Choroid plexus epithelial cell (primary cell): Measurements from ENCODE around the gene MAB21L4.
A peak's percentile ranks its signal among the peaks of the same experiment; 100 is the strongest.

ENCODE experiments used
- DNase-seq: peaks from one replicate; pipeline ENCODE4 v3.0.0-alpha.2; 2010; ENCODE audit warnings: low read depth
- H3K4me3 ChIP-seq: 2 replicates; pipeline ENCODE4 v1.5.1; 2011; ENCODE audit warnings: low read depth, mild to moderate bottlenecking, control low read depth, low read length, moderate library complexity
- CTCF ChIP-seq: conservative IDR thresholded peaks from 2 replicates; pipeline ENCODE4 v1.5.1; 2011; ENCODE audit warnings: low read depth, mild to moderate bottlenecking, control low read depth, inconsistent platforms, low read length, moderate library complexity

MAB21L4 gene

GRCh38 chr2:240913810-240914644, 18.1 kb upstream of the MAB21L4 start:
- DNase-seq, result peak; percentile 67
- TF ChIP-seq CTCF, result peak; percentile 90
- no peak overlapping the region for H3K4me3 ChIP-seq

DNA sequence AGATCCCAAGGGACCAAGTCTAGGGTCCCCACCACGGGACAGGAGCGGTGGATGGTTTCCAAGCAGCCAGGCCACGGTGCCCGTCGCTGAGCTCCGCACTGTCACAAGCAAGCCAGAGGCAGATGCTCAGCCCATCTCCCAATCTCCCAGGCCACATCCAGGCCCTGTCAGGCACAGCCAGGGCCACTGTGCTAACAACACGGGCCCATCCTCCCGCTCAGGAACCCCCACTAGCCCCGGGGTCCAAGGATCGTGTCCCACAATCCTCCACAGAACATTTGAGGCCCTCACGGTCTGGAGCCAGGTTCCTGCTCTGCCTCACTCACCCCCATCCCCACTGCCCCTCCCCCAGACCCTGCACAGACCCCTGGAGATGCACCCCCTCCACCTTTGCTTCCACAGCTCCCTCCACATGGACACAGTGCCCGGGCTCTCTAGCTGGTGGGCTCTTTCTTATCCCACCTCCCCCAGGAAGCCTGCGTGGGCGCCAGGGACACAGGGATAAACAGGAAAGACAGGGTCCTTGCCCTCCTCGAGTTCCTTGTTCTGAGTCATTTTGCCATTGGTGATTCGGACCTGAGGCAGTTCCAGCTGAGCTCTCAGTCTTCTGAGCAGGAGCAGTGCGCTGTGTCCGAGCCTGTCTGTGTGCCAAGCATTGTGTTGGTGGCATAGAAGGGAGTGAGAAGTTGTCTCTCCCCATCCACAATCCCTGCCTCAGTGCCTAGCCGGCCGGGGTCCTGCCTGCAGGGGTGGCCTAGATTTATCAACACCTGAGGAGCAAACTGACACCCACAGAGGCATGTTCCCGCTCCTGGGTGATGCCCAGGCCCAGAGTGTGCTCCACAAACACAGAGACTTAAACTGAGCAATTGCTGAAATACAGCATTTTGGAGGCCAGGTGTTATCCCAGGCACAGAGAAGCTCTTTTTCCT, 17.2 kb upstream of the MAB21L4 start:
- no peak overlapping the region for H3K4me3 ChIP-seq
- no peak for DNase-seq
- TF ChIP-seq CTCF, result no peak

DNA sequence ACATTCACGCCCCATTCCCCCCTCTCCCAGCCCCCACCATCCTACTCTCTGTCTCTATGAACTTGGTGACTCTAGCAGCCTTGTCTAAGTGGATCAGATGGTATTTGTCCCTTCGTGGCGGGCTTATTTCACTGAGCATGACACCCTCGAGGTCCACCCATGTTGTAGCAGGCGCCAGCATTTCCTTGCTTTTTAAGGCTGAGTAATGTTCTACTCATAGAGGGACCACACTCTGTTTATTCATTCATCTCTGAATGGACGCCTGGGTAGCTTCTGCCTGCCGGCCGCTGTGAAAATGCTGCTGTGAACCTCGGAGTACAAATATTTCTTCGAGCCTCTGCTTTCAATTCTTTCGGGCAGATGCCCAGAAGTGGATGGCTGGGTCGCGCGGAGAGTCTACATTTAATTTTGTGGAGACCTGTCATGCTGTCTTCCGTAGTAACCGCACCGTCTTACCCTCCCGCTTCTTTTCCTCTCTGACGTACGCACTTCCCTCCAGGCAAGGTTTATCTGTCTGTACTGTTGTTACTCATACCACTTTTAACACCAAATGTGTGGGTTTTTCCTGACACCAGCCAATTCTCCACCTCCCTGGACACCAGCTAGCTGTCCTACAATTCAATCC, 15.8 kb upstream of the MAB21L4 start:
- no peak overlapping the region for H3K4me3 ChIP-seq
- no peak for DNase-seq
- TF ChIP-seq CTCF, result no peak

- H3K4me3 ChIP-seq, result no peak overlapping the region
- DNase-seq, result no peak
- no peak for TF ChIP-seq CTCF
These were observed 13.4 kb upstream of the MAB21L4 start for GRCh38 chr2:240909216-240909974.

DNA sequence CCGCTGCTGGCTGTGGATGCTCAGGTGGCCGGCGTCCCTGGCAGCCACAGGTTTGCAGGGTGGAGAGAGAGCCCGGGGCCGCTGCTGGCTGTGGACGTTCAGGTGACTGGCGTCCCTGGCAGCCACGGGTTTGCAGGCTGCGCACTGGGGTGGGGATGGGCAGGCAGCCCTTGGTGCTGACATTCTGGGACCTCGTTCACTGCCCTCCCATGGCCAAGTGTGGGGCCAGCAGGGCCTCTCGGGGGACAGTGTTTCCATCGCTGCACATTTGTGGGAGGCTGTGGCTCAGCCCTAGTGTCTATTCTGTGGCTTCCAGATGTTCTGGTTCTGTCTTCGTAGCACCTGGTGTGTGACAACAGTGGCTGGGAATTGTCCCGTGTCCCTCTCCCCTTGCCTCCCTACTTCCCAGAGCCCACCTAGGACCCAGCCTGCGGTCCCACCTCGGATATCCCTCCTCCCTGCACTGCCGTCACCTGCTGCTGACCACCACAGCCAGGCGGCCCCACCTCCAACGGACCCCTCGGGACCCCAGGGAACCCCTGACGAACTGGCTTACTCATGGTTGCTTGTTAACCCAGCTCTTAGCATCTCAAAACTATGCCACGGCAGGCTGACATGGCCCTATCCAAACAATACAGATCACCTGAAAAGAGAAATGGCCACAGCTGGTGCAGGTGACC, 11.1 kb upstream of the MAB21L4 start:
- no peak for DNase-seq
- no peak for TF ChIP-seq CTCF
- H3K4me3 ChIP-seq, result no peak overlapping the region
